Panc1 (cell line): ENCODE measurements around the gene PMPCA. TPM values are rescaled to one million over a fixed set of nuclear protein-coding genes. Genes with fewer than 3 reads are reported as not detected.

Experiments
- ATAC-seq: fragments of 200-7000 bp; cut with Tn5 transposase; 2 replicates; pipeline ENCODE4 v1.9.1; 2020; ENCODE audit warnings: mild to moderate bottlenecking, moderate library complexity
- BruUV-seq: library from RNA; stranded (reverse); fragments of 400-500 nt; replicated peaks from 2 replicates; lab custom pipeline; 2021; lab: Mats Ljungman, UMichigan
- CTCF ChIA-PET: fragments of 300-600 bp; sonication (Branson Sonifier 250); formaldehyde crosslinking; loops from one replicate; lab custom pipeline; 2022; ENCODE audit warnings: antibody characterized with exemption; lab: Charles Lee
- POLR2A ChIA-PET: fragments of 300-600 bp; sonication (Branson Sonifier 250); formaldehyde crosslinking; loops from one replicate; lab custom pipeline; 2022; ENCODE audit warnings: antibody characterized with exemption; lab: Charles Lee
- DNase-seq: peaks from one replicate; pipeline ENCODE4 v3.0.0-alpha.2; 2010; ENCODE audit warnings: low read depth, low spot score
- H3K27ac ChIP-seq: 2 replicates; pipeline ENCODE4 v1.5.1; 2011; ENCODE audit warnings: mild to moderate bottlenecking, low read length, inconsistent platforms
- H3K27me3 ChIP-seq: fragments of 200-500 bp; sonication (Bioruptor generic); 2 replicates; pipeline ENCODE4 v1.6.0; 2014; ENCODE audit warnings: low read length, inconsistent platforms; ENCODE audit not compliant: control insufficient read depth, insufficient read depth
- H3K36me3 ChIP-seq: fragments of 200-500 bp; sonication (Bioruptor generic); 2 replicates; pipeline ENCODE4 v1.5.1; 2014; ENCODE audit warnings: inconsistent platforms, mild to moderate bottlenecking, low read length, moderate library complexity; ENCODE audit not compliant: control insufficient read depth, insufficient read depth
- H3K4me1 ChIP-seq: 2 replicates; pipeline ENCODE4 v1.5.1; 2011; ENCODE audit warnings: inconsistent platforms, mild to moderate bottlenecking, low read length, moderate library complexity; ENCODE audit not compliant: control insufficient read depth, insufficient read depth
- H3K4me3 ChIP-seq, 2 experiments: 2 replicates each; pipeline ENCODE4 v1.5.1; 2011 to 2012; ENCODE audit warnings: low read depth in 2 of 2, low read length in 2 of 2, mild to moderate bottlenecking in 2 of 2, inconsistent platforms in 1 of 2, moderate library complexity in 1 of 2
- H3K9me3 ChIP-seq: fragments of 200-500 bp; sonication (Bioruptor generic); 2 replicates; pipeline ENCODE4 v1.5.1; 2014; ENCODE audit warnings: low read depth, mild to moderate bottlenecking, inconsistent platforms, low read length, moderate library complexity; ENCODE audit not compliant: control insufficient read depth, insufficient read depth
- CTCF ChIP-seq: fragments of 450-650 bp; IDR thresholded peaks from 2 replicates; pipeline ENCODE4 v1.5.1; 2017; ENCODE audit warnings: mild to moderate bottlenecking
- POLR2AphosphoS5 ChIP-seq: IDR thresholded peaks from 2 replicates; pipeline ENCODE4 v1.6.1; 2012; ENCODE audit warnings: mild to moderate bottlenecking, low read depth, low read length, moderate library complexity
- REST ChIP-seq, 2 experiments: IDR thresholded peaks; 2 replicates each; pipeline ENCODE4 v1.6.1; 2011 to 2012; ENCODE audit warnings: low read depth in 2 of 2, control low read depth in 1 of 2, low read length in 1 of 2, mild to moderate bottlenecking in 1 of 2, moderate library complexity in 1 of 2; ENCODE audit not compliant: insufficient read depth in 1 of 2
- SIN3A ChIP-seq: IDR thresholded peaks from 2 replicates; pipeline ENCODE4 v1.6.1; 2012; ENCODE audit warnings: low read depth, mild to moderate bottlenecking, low read length, moderate library complexity, borderline replicate concordance; ENCODE audit not compliant: insufficient read depth
- TCF7L2 ChIP-seq: IDR thresholded peaks from 2 replicates; pipeline ENCODE4 v1.6.1; 2011; ENCODE audit warnings: mild to moderate bottlenecking, low read depth, low read length, inconsistent platforms
- in situ Hi-C: cut with HindIII; loops from 2 replicates; pipeline ENCODE4 v1.10.0; 2016; ENCODE audit warnings: low sequenced_read_pairs, low pct_unique_long_range_greater_than_20kb
- intact Hi-C: fragments of 100-400 bp; cut with micrococcal nuclease; formaldehyde crosslinking; loops from one replicate; pipeline ENCODE4 v1.10.0; 2022; ENCODE audit not compliant: unreplicated experiment
- total RNA-seq: library from RNA; stranded (reverse); gene quantifications from one replicate; pipeline ENCODE4 v1.2.1, GENCODE V29; 2021; ENCODE audit not compliant: unreplicated experiment

Gene PMPCA
- total RNA-seq, 1 experiment from 2014 or later = 60.9 TPM

GRCh38 chr9:136389396-136389795, 21.1 kb upstream of the PMPCA start:
- H3K27me3 ChIP-seq = no peaks in the 10 kb centered on the region
- no peak for TF ChIP-seq REST (IDR thresholded peaks at IDR 0.05; ENCODE audit: insufficient read depth in 1 of 2, low read depth in 2 of 2, low read length in 1 of 2)
- TF ChIP-seq TCF7L2 = no peak
- no peak for TF ChIP-seq CTCF
- TF ChIP-seq POLR2AphosphoS5 = no peak
- TF ChIP-seq SIN3A = no peak
- no TSS peak for BruUV-seq
- POLR2A ChIA-PET = no interaction called here
- intact Hi-C loops (no loop called here), in situ Hi-C loops (no loop called here)
- no peaks in the 10 kb centered on the region; the same call in 1 of the 2 replicates for H3K36me3 ChIP-seq
- no peaks in the 10 kb centered on the region for H3K9me3 ChIP-seq
- CTCF ChIA-PET = no interaction called here
- DNase-seq = no peak
- H3K4me3 ChIP-seq = no peak overlapping the region
- no peak for ATAC-seq
- no peak overlapping the region for H3K27ac ChIP-seq
- H3K4me1 ChIP-seq = no peaks in the 10 kb centered on the region

GRCh38 chr9:136391737-136392537, 18.5 kb upstream of the PMPCA start:
- no peaks in the 10 kb centered on the region for H3K27me3 ChIP-seq
- ATAC-seq = no peak
- H3K4me1 ChIP-seq = no peaks in the 10 kb centered on the region
- H3K36me3 ChIP-seq = no peaks in the 10 kb centered on the region; the same call in 1 of the 2 replicates
- in situ Hi-C loops = no loop called here
- no peak overlapping the region for H3K4me3 ChIP-seq
- POLR2A ChIA-PET = no interaction called here
- DNase-seq = no peak
- no peak overlapping the region for H3K27ac ChIP-seq
- no peaks in the 10 kb centered on the region for H3K9me3 ChIP-seq
- CTCF ChIA-PET = no interaction called here
- intact Hi-C loops = no loop called here
- BruUV-seq = no TSS peak
- TF ChIP-seq TCF7L2 (no peak), SIN3A (no peak), CTCF (no peak), POLR2AphosphoS5 (no peak), REST (IDR thresholded peaks at IDR 0.05; ENCODE audit: insufficient read depth in 1 of 2, low read depth in 2 of 2, low read length in 1 of 2) (no peak)
